CD4-positive, alpha-beta memory T cell (primary cell): ENCODE results near the gene DNAAF2. TPM values are rescaled to one million over a fixed set of nuclear protein-coding genes. Genes with fewer than 3 reads are reported as not detected.

Experiments used
- CTCF ChIA-PET: fragments of 350-600 bp; sonication (Branson Sonifier 250); formaldehyde crosslinking; loops from one replicate; lab custom pipeline; 2021; ENCODE audit warnings: inconsistent platforms; ENCODE audit not compliant: partially characterized antibody; lab: Charles Lee
- POLR2A ChIA-PET: fragments of 350-600 bp; sonication (Branson Sonifier 250); formaldehyde crosslinking; loops from one replicate; lab custom pipeline; 2021; ENCODE audit not compliant: partially characterized antibody; lab: Charles Lee
- DNase-seq, 5 donors: peaks; one replicate each; pipeline versions ENCODE4 v3.0.0 to v3.0.0-alpha.2; 2020 to 2022; ENCODE audit warnings: mixed read lengths in 1 of 5
- H3K27ac ChIP-seq: one replicate; pipeline ENCODE4 v1.7.0; 2013; ENCODE audit warnings: low read depth, low read length
- H3K27me3 ChIP-seq: 2 replicates; pipeline ENCODE4 v1.7.0; 2013; ENCODE audit warnings: mild to moderate bottlenecking, low read length, moderate library complexity; ENCODE audit not compliant: insufficient read depth
- H3K36me3 ChIP-seq: 2 replicates; pipeline ENCODE4 v1.7.0; 2013; ENCODE audit warnings: mild to moderate bottlenecking, low read length, moderate library complexity; ENCODE audit not compliant: insufficient read depth
- H3K4me1 ChIP-seq: 2 replicates; pipeline ENCODE4 v1.7.0; 2013; ENCODE audit warnings: mild to moderate bottlenecking, low read length, moderate library complexity; ENCODE audit not compliant: insufficient read depth
- H3K4me3 ChIP-seq, 2 donors: one replicate each; pipeline ENCODE4 v1.7.0; 2013; ENCODE audit warnings: low read length in 2 of 2, mild to moderate bottlenecking in 1 of 2
- H3K9me3 ChIP-seq, 2 donors: one replicate each; pipeline ENCODE4 v1.7.0; 2013; ENCODE audit warnings: low read length in 2 of 2, control low read depth in 1 of 2; ENCODE audit not compliant: control insufficient read depth in 1 of 2
- H3K27ac Mint-ChIP-seq, 7 donors: one replicate each; pipeline ENCODE4 v1.8.0; 2020 to 2021; ENCODE audit warnings: mixed read lengths in 7 of 7, mild to moderate bottlenecking in 6 of 7, inconsistent platforms in 3 of 7, moderate library complexity in 3 of 7
- H3K27me3 Mint-ChIP-seq, 2 donors: one replicate each; pipeline ENCODE4 v1.8.0; 2020 to 2021; ENCODE audit warnings: mixed read lengths in 2 of 2
- H3K36me3 Mint-ChIP-seq, 2 donors: one replicate each; pipeline ENCODE4 v1.8.0; 2020 to 2021; ENCODE audit warnings: mixed read lengths in 2 of 2, inconsistent platforms in 1 of 2, mild to moderate bottlenecking in 1 of 2
- H3K4me1 Mint-ChIP-seq, 4 donors: one replicate each; pipeline ENCODE4 v1.8.0; 2020 to 2021; ENCODE audit warnings: mixed read lengths in 4 of 4, mild to moderate bottlenecking in 1 of 4
- H3K4me3 Mint-ChIP-seq, 8 donors: one replicate each; pipeline ENCODE4 v1.8.0; 2020 to 2021; ENCODE audit warnings: mixed read lengths in 8 of 8, mild to moderate bottlenecking in 7 of 8, moderate library complexity in 6 of 8, inconsistent platforms in 3 of 8
- H3K9me3 Mint-ChIP-seq, 8 donors: one replicate each; pipeline ENCODE4 v1.8.0; 2020 to 2021; ENCODE audit warnings: mixed read lengths in 8 of 8, mild to moderate bottlenecking in 5 of 8, inconsistent platforms in 3 of 8, moderate library complexity in 1 of 8
- intact Hi-C: fragments of 100-400 bp; cut with micrococcal nuclease; formaldehyde crosslinking; loops from one replicate; pipeline ENCODE4 v1.15.1; 2023
- polyA plus RNA-seq, 2 donors: library from polyadenylated mRNA; unstranded; fragments of 300-500 nt; fragmentation: Illumina TruSeq; gene quantifications; one replicate each; pipeline ENCODE4 v1.2.3, GENCODE V29; 2021
- total RNA-seq, 2 experiments: library from RNA; stranded (reverse); gene quantifications; one replicate each; pipeline ENCODE4 v1.2.3, GENCODE V29; 2021

DNAAF2 gene
- total and polyA plus RNA-seq, 4 experiments from 2014 or later = 8.7 to 18.1 (median 13.9) TPM

- CTCF ChIA-PET = no interaction called here
- Mint-ChIP-seq H3K27ac (peak overlapping the region; percentile 51 to 100 (median 99)), H3K27me3 (no peaks in the 10 kb centered on the region), H3K36me3 (peaks cover 14 to 56% of the 10 kb centered on the region in 2 donors), H3K4me3 (peak overlapping the region in 7 of 8 donors; percentile 3 to 96 (median 25)), H3K9me3 (peaks cover 0 to 4% (median 0%) of the 10 kb centered on the region in 8 donors), H3K4me1 (peaks cover 22 to 52% (median 30%) of the 10 kb centered on the region in 4 donors)
- Histone ChIP-seq H3K4me3 (no peak overlapping the region), H3K36me3 (peaks cover 13% of the 10 kb centered on the region), H3K27ac (peak overlapping the region; percentile 1), H3K27me3 (no peaks in the 10 kb centered on the region), H3K4me1 (peaks cover 43% of the 10 kb centered on the region), H3K9me3 (no peaks in the 10 kb centered on the region)
- POLR2A ChIA-PET = interaction anchor here (1.1 to 2.4 kb wide), 3 partner anchors 16 to 32 kb away, joined by 4 to 9 read pairs (median 6); partner anchors contain the start of genes LRR1 and RPS29
- intact Hi-C loops = no loop called here
- DNase-seq = no peak
Measured at GRCh38 chr14:49617852-49618519, 17.1 kb downstream of the DNAAF2 start.

GRCh38 chr14:49615776-49616175 is 19.3 kb downstream of the DNAAF2 start:
- no peak for DNase-seq
- Histone ChIP-seq H3K9me3 (no peaks in the 10 kb centered on the region), H3K4me3 (no peak overlapping the region), H3K27me3 (no peaks in the 10 kb centered on the region), H3K27ac (no peak overlapping the region), H3K36me3 (peaks cover 13% of the 10 kb centered on the region), H3K4me1 (peaks cover 27% of the 10 kb centered on the region)
- H3K9me3 Mint-ChIP-seq = peaks cover 0 to 3% (median 0%) of the 10 kb centered on the region in 8 donors
- H3K27ac Mint-ChIP-seq = peak overlapping the region in 1 of 7 donors; percentile 23
- CTCF ChIA-PET = no interaction called here
- H3K4me1 Mint-ChIP-seq = peaks cover 14 to 40% (median 19%) of the 10 kb centered on the region in 4 donors
- peaks cover 14 to 46% of the 10 kb centered on the region in 2 donors for H3K36me3 Mint-ChIP-seq
- H3K27me3 Mint-ChIP-seq = no peaks in the 10 kb centered on the region
- intact Hi-C loops = no loop called here
- H3K4me3 Mint-ChIP-seq = no peak overlapping the region
- POLR2A ChIA-PET = interaction anchor here (1.2 kb wide), 1 partner anchor 17 kb away, joined by 3 read pairs; the partner anchor contains the start of gene LRR1

DNA sequence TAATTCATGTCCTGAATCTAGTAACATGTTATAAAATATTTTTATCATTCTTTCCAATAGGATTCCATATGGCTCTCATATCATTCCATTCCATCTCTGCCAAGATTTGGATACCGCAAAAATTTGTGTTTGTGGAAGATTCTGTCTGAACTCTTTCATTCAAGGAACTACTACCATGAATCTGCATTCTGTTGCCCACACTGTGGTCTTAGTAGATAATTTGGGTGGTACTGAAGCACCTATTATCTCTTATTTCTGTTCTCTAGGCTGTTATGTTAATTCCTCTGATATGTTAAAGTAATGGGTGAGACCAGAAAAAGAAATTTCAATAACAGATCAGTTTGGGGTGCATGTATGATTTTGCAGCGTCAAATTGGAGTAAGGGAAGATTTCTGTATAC is 20.8 kb downstream of the DNAAF2 start:
- Mint-ChIP-seq H3K4me3 (no peak overlapping the region), H3K27me3 (no peaks in the 10 kb centered on the region), H3K27ac (peak overlapping the region in 3 of 7 donors; percentile 4 to 74 (median 35)), H3K9me3 (no peaks in the 10 kb centered on the region), H3K36me3 (peaks cover 14 to 30% of the 10 kb centered on the region in 2 donors), H3K4me1 (peaks cover 14 to 25% (median 16%) of the 10 kb centered on the region in 4 donors)
- no peak for DNase-seq
- H3K36me3 ChIP-seq = peaks cover 13% of the 10 kb centered on the region
- POLR2A ChIA-PET = no interaction called here
- H3K27ac ChIP-seq = no peak overlapping the region
- H3K27me3 ChIP-seq = no peaks in the 10 kb centered on the region
- peaks cover 22% of the 10 kb centered on the region for H3K4me1 ChIP-seq
- H3K9me3 ChIP-seq = no peaks in the 10 kb centered on the region
- CTCF ChIA-PET = interaction anchor here (0.8 to 1.1 kb wide), 2 partner anchors 18 to 20 kb away, joined by 3 to 5 read pairs; no protein-coding TSS in a partner anchor
- H3K4me3 ChIP-seq = no peak overlapping the region
- intact Hi-C loops = no loop called here

DNA sequence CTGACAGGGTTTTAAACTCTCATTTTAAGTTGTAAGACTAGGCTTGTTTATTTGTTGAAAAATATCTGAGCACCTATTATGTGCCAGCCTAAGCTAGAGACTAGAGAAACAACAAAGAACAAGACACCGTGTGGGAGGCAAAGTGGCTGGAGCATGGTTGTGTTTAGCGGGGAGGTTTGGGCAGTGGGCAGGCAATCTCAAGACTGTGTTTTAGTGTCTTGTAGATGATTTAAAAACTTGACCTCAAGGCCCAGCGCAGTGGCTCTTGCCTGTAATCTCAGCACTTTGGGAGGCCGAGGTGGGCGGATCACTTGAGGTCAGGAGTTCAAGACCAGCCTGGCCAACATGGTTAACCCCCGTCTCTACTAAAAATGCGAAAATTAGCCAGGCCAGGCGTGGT is 22.4 kb downstream of the DNAAF2 start:
- Histone ChIP-seq H3K4me1 (peaks cover 7% of the 10 kb centered on the region), H3K36me3 (peaks cover 2% of the 10 kb centered on the region), H3K27me3 (no peaks in the 10 kb centered on the region), H3K27ac (no peak overlapping the region), H3K4me3 (no peak overlapping the region), H3K9me3 (no peaks in the 10 kb centered on the region)
- H3K36me3 Mint-ChIP-seq = peaks cover 4 to 22% of the 10 kb centered on the region in 2 donors
- no peaks in the 10 kb centered on the region for H3K27me3 Mint-ChIP-seq
- intact Hi-C loops = no loop called here
- ChIA-PET CTCF (interaction anchor here (1.2 to 3.1 kb wide), 2 partner anchors 8 to 21 kb away, joined by 3 to 9 read pairs; partner anchors contain the start of genes MGAT2 and RPL36AL), POLR2A (interaction anchor here (4.5 kb wide), 1 partner anchor 8 kb away, joined by 21 read pairs; the partner anchor contains the start of genes MGAT2 and RPL36AL)
- H3K4me1 Mint-ChIP-seq = peaks cover 4 to 16% (median 6%) of the 10 kb centered on the region in 4 donors
- no peaks in the 10 kb centered on the region for H3K9me3 Mint-ChIP-seq
- no peak for DNase-seq
- no peak overlapping the region for H3K4me3 Mint-ChIP-seq
- no peak overlapping the region for H3K27ac Mint-ChIP-seq

DNA sequence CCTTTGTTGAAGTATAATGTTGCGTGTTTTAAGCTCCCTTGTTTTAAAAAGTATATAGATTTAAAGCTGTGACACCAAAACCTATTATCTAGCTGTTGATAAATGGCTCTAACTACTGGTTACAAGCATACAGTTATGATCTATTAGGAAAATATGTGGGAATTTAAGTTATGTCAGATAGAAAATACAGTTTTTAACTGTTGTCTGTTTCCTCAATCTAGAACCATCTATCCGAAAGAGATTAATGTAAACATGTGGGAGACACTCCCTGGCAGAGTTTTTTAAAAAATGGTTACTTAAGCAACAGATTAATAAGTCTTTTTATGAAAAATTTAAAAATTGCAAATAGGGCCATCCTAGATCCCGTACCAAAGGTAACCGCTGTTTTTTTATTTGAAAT is 22.8 kb downstream of the DNAAF2 start:
- Mint-ChIP-seq H3K27me3 (no peaks in the 10 kb centered on the region), H3K36me3 (peaks cover under 1 to 18% of the 10 kb centered on the region in 2 donors), H3K4me3 (no peak overlapping the region), H3K9me3 (no peaks in the 10 kb centered on the region), H3K4me1 (peaks cover 0 to 12% (median 4%) of the 10 kb centered on the region in 4 donors), H3K27ac (no peak overlapping the region)
- intact Hi-C loops = no loop called here
- Histone ChIP-seq H3K27me3 (no peaks in the 10 kb centered on the region), H3K4me3 (no peak overlapping the region), H3K4me1 (peaks cover 3% of the 10 kb centered on the region), H3K27ac (no peak overlapping the region), H3K9me3 (no peaks in the 10 kb centered on the region), H3K36me3 (no peaks in the 10 kb centered on the region)
- DNase-seq = no peak
- ChIA-PET POLR2A (interaction anchor here (0.6 to 4.5 kb wide), 2 partner anchors 8 to 287 kb away, joined by 5 to 21 read pairs; partner anchors contain the start of genes MGAT2 and RPL36AL), CTCF (interaction anchor here (1.2 to 3.1 kb wide), 2 partner anchors 8 to 22 kb away, joined by 3 to 9 read pairs; partner anchors contain the start of genes MGAT2 and RPL36AL)

DNA sequence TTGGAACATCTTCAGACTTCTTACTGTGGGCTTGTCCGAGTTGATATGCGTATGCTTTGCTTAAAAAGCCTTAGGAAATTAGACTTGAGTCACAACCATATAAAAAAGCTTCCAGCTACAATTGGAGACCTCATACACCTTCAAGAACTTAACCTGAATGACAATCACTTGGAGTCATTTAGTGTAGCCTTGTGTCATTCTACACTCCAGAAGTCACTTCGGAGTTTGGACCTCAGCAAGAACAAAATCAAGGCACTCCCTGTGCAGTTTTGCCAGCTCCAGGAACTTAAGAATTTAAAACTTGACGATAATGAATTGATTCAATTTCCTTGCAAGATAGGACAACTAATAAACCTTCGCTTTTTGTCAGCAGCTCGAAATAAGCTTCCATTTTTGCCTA is 27.5 kb downstream of the DNAAF2 start:
- ChIA-PET POLR2A (interaction anchor here (1.0 kb wide), 1 partner anchor 13 kb away, joined by 5 read pairs; the partner anchor contains the start of genes MGAT2 and RPL36AL), CTCF (interaction anchor here (1.0 to 2.0 kb wide), 4 partner anchors 9 to 245 kb away, joined by 3 to 10 read pairs (median 3); partner anchors contain the start of genes LRR1, MGAT2, NEMF and RPL36AL)
- intact Hi-C loops = no loop called here
- Histone ChIP-seq H3K4me3 (no peak overlapping the region), H3K4me1 (no peaks in the 10 kb centered on the region), H3K27me3 (no peaks in the 10 kb centered on the region), H3K9me3 (no peaks in the 10 kb centered on the region), H3K27ac (no peak overlapping the region), H3K36me3 (no peaks in the 10 kb centered on the region)
- Mint-ChIP-seq H3K27ac (peak overlapping the region in 1 of 7 donors; percentile 69), H3K9me3 (no peaks in the 10 kb centered on the region), H3K27me3 (no peaks in the 10 kb centered on the region), H3K36me3 (peaks cover 3 to 18% of the 10 kb centered on the region in 2 donors), H3K4me1 (peaks cover 0 to 14% (median 4%) of the 10 kb centered on the region in 4 donors), H3K4me3 (no peak overlapping the region)
- DNase-seq = no peak
